ENCODE measurements around the gene MTMR4.
"Not testable (repeated sequence)": the region's sequence is repeated elsewhere in the genome, so short reads cannot be mapped to it uniquely, and the experiment has no call there.

Gene MTMR4

DNA sequence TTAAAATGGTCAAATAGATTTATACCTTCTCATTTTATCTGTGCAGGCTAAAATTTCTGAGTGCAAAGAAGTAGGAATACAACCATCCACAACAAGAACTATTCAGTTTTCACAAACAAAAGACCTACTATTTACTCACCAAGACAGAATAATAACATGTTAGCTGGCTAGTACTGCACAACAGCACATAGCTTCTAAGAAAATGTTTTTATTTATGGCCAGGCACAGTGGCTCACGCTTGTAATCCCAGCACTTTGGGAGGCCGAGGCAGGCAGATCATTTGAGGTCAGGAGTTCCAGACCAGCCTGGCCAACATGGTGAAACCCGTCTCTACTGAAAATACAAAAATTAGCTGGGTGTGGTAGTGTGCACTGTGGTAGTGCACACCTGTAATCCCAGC lies 40.7 kb upstream of the MTMR4 start:
- H3K27ac ChIP-seq (replicated peaks; ENCODE audit: low read length); H3K4ac ChIP-seq (ENCODE audit: low read length); H2AK5ac ChIP-seq (ENCODE audit: low read depth, low read length); H3K4me2 ChIP-seq (ENCODE audit: insufficient read depth, low read length, poor library complexity, severe bottlenecking); H3K79me1 ChIP-seq (ENCODE audit: low read depth, low read length); H2AFZ ChIP-seq (ENCODE audit: low read length); H3K14ac ChIP-seq (ENCODE audit: low read length); H4K8ac ChIP-seq (ENCODE audit: low read depth, low read length); H3K9ac ChIP-seq (ENCODE audit: low read depth, low read length, poor library complexity); H3K4me1 ChIP-seq (ENCODE audit: control insufficient read depth in 2 of 2, insufficient read depth in 1 of 2, low read depth in 1 of 2, low read length in 2 of 2); H2BK12ac ChIP-seq (ENCODE audit: low read length); H3K23ac ChIP-seq (ENCODE audit: low read depth, low read length, poor library complexity); H2BK120ac ChIP-seq (ENCODE audit: low read depth, low read length); H2BK15ac ChIP-seq (ENCODE audit: low read length); H2BK5ac ChIP-seq (ENCODE audit: low read length); H3K9me3 ChIP-seq (replicated peaks in 1 of 2; ENCODE audit: control insufficient read depth in 2 of 2, insufficient read depth in 1 of 2, low read depth in 1 of 2, low read length in 2 of 2); H4K91ac ChIP-seq (ENCODE audit: low read depth, low read length, poor library complexity); H3K36me3 ChIP-seq (replicated peaks in 1 of 2; ENCODE audit: control insufficient read depth in 2 of 2, insufficient read depth in 2 of 2, low read length in 2 of 2); H3K18ac ChIP-seq (ENCODE audit: low read length); H3K4me3 ChIP-seq (ENCODE audit: low read length in 2 of 2); DNase-seq (ENCODE audit: low spot score): not testable (repeated sequence)
- peaks cover 0 to 32% (median 0%) of the 10 kb centered on the region in 3 experiments for H3K27me3 ChIP-seq (ENCODE audit: control insufficient read depth in 3 of 3, insufficient read depth in 3 of 3, low read depth in 1 of 3, low read length in 3 of 3)
- no CpG with 5 or more reads among the region's 3 CpGs for WGBS, 2 donors (ENCODE audit: extremely low coverage in 2 of 2, insufficient read length in 2 of 2, insufficient replicate concordance in 1 of 2)

DNA sequence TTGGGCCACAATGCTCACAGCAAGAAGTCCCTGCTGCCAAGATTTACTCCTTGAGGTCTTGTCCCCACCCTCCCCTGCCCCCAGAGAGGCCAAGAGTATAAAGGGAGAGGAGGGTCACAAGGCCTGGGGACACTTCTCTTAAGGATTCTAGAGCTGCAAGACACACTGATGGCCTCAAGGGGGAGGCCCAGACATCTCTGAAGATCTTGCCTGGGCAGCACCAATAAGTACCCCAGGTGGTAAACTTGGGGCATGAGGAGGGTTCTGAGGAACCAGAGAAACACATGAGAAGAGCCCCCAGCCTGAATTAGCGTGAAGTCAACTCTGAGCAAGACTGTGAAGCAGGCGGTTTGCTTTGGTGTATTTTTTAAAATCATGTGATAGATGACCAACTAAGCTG lies 26.8 kb upstream of the MTMR4 start:
- WGBS, 2 donors (ENCODE audit: extremely low coverage in 2 of 2, insufficient read length in 2 of 2, insufficient replicate concordance in 1 of 2), result no CpG with 5 or more reads among the region's 2 CpGs
- no peak overlapping the region for H3K14ac ChIP-seq (ENCODE audit: low read length)
- no peak overlapping the region for H3K27ac ChIP-seq (replicated peaks; ENCODE audit: low read length)
- H2AFZ ChIP-seq (ENCODE audit: low read length), result no peak overlapping the region
- no peak overlapping the region for H3K18ac ChIP-seq (ENCODE audit: low read length)
- H3K79me1 ChIP-seq (ENCODE audit: low read depth, low read length), result no peaks in the 10 kb centered on the region
- no peak overlapping the region for H2BK15ac ChIP-seq (ENCODE audit: low read length)
- no peak overlapping the region for H4K91ac ChIP-seq (ENCODE audit: low read depth, low read length, poor library complexity)
- no peaks in the 10 kb centered on the region for H3K9me3 ChIP-seq (replicated peaks in 1 of 2; ENCODE audit: control insufficient read depth in 2 of 2, insufficient read depth in 1 of 2, low read depth in 1 of 2, low read length in 2 of 2)
- H2BK120ac ChIP-seq (ENCODE audit: low read depth, low read length), result no peak overlapping the region
- H3K4me3 ChIP-seq (ENCODE audit: low read length in 2 of 2), result no peak overlapping the region
- H3K4ac ChIP-seq (ENCODE audit: low read length), result no peak overlapping the region
- DNase-seq (ENCODE audit: low spot score), result no peak
- H3K4me1 ChIP-seq (ENCODE audit: control insufficient read depth in 2 of 2, insufficient read depth in 1 of 2, low read depth in 1 of 2, low read length in 2 of 2), result no peaks in the 10 kb centered on the region
- H2BK5ac ChIP-seq (ENCODE audit: low read length), result no peak overlapping the region
- no peak overlapping the region for H2BK12ac ChIP-seq (ENCODE audit: low read length)
- H2AK5ac ChIP-seq (ENCODE audit: low read depth, low read length), result no peak overlapping the region
- no peak overlapping the region for H4K8ac ChIP-seq (ENCODE audit: low read depth, low read length)
- peaks cover 0 to 46% (median 0%) of the 10 kb centered on the region in 3 experiments for H3K27me3 ChIP-seq (ENCODE audit: control insufficient read depth in 3 of 3, insufficient read depth in 3 of 3, low read depth in 1 of 3, low read length in 3 of 3)
- no peak overlapping the region for H3K23ac ChIP-seq (ENCODE audit: low read depth, low read length, poor library complexity)
- H3K9ac ChIP-seq (ENCODE audit: low read depth, low read length, poor library complexity), result no peak overlapping the region
- no peak overlapping the region for H3K4me2 ChIP-seq (ENCODE audit: insufficient read depth, low read length, poor library complexity, severe bottlenecking)
- no peaks in the 10 kb centered on the region for H3K36me3 ChIP-seq (replicated peaks in 1 of 2; ENCODE audit: control insufficient read depth in 2 of 2, insufficient read depth in 2 of 2, low read length in 2 of 2)

- peaks cover 0 to 57% (median 0%) of the 10 kb centered on the region in 3 experiments for H3K27me3 ChIP-seq (ENCODE audit: control insufficient read depth in 3 of 3, insufficient read depth in 3 of 3, low read depth in 1 of 3, low read length in 3 of 3)
Measured at GRCh38 chr17:58539698-58540097, 25.3 kb upstream of the MTMR4 start.

DNA sequence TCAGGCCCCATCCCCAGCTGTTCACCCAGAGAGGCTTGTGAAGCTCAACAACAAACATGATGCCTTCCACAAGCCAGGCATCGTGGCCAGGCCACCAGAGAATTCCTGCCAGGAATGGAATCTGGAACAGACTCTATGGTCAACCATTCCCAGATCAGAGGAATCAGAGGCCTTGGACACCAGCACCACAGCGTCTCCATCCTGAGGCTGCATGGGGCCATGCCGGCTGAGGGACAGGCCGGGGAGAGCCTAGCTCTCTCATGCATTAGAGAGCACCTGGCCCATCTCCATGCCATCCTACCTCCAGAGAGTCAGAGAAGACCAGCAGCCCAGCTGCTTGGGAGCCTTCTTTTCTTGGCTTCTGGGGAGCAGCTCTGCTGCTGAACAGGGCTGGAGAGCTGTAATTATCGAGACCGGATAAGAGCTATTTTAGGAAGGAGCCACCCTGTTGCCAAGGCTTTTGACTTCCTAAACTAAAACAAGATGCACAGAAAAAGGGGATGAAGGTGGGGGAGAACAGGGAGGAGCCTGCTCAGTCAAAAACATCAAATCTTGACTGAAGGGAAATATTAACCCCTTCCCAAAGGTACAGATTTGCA lies 24.5 kb upstream of the MTMR4 start:
- H3K9me3 ChIP-seq (replicated peaks in 1 of 2; ENCODE audit: control insufficient read depth in 2 of 2, insufficient read depth in 1 of 2, low read depth in 1 of 2, low read length in 2 of 2), result no peaks in the 10 kb centered on the region
- no peak overlapping the region for H4K91ac ChIP-seq (ENCODE audit: low read depth, low read length, poor library complexity)
- H3K27me3 ChIP-seq (ENCODE audit: control insufficient read depth in 3 of 3, insufficient read depth in 3 of 3, low read depth in 1 of 3, low read length in 3 of 3), result peaks cover 0 to 62% (median 0%) of the 10 kb centered on the region in 3 experiments
- H3K23ac ChIP-seq (ENCODE audit: low read depth, low read length, poor library complexity), result no peak overlapping the region
- no peak overlapping the region for H2BK5ac ChIP-seq (ENCODE audit: low read length)
- no peak overlapping the region for H3K14ac ChIP-seq (ENCODE audit: low read length)
- no peak overlapping the region for H2AK5ac ChIP-seq (ENCODE audit: low read depth, low read length)
- H2BK12ac ChIP-seq (ENCODE audit: low read length), result no peak overlapping the region
- no peak overlapping the region for H2AFZ ChIP-seq (ENCODE audit: low read length)
- H3K4me3 ChIP-seq (ENCODE audit: low read length in 2 of 2), result no peak overlapping the region
- no peak for DNase-seq (ENCODE audit: low spot score)
- no peak overlapping the region for H2BK15ac ChIP-seq (ENCODE audit: low read length)
- no peak overlapping the region for H3K4me2 ChIP-seq (ENCODE audit: insufficient read depth, low read length, poor library complexity, severe bottlenecking)
- H3K4ac ChIP-seq (ENCODE audit: low read length), result no peak overlapping the region
- no peak overlapping the region for H4K8ac ChIP-seq (ENCODE audit: low read depth, low read length)
- no peak overlapping the region for H3K18ac ChIP-seq (ENCODE audit: low read length)
- H3K36me3 ChIP-seq (replicated peaks in 1 of 2; ENCODE audit: control insufficient read depth in 2 of 2, insufficient read depth in 2 of 2, low read length in 2 of 2), result no peaks in the 10 kb centered on the region
- H3K4me1 ChIP-seq (ENCODE audit: control insufficient read depth in 2 of 2, insufficient read depth in 1 of 2, low read depth in 1 of 2, low read length in 2 of 2), result no peaks in the 10 kb centered on the region
- H3K79me1 ChIP-seq (ENCODE audit: low read depth, low read length), result no peaks in the 10 kb centered on the region
- H3K27ac ChIP-seq (replicated peaks; ENCODE audit: low read length), result no peak overlapping the region
- no CpG with 5 or more reads among the region's 6 CpGs for WGBS, 2 donors (ENCODE audit: extremely low coverage in 2 of 2, insufficient read length in 2 of 2, insufficient replicate concordance in 1 of 2)
- H3K9ac ChIP-seq (ENCODE audit: low read depth, low read length, poor library complexity), result no peak overlapping the region
- H2BK120ac ChIP-seq (ENCODE audit: low read depth, low read length), result no peak overlapping the region

More at GRCh38 chr17:58539698-58540097, 25.3 kb upstream of the MTMR4 start:
- Histone ChIP-seq H2BK5ac (ENCODE audit: low read length) (no peak overlapping the region), H2AFZ (ENCODE audit: low read length) (no peak overlapping the region), H3K27ac (replicated peaks; ENCODE audit: low read length) (no peak overlapping the region), H2AK5ac (ENCODE audit: low read depth, low read length) (no peak overlapping the region), H4K91ac (ENCODE audit: low read depth, low read length, poor library complexity) (no peak overlapping the region), H3K36me3 (replicated peaks in 1 of 2; ENCODE audit: control insufficient read depth in 2 of 2, insufficient read depth in 2 of 2, low read length in 2 of 2) (no peaks in the 10 kb centered on the region), H2BK120ac (ENCODE audit: low read depth, low read length) (no peak overlapping the region), H2BK12ac (ENCODE audit: low read length) (no peak overlapping the region), H3K4me1 (ENCODE audit: control insufficient read depth in 2 of 2, insufficient read depth in 1 of 2, low read depth in 1 of 2, low read length in 2 of 2) (no peaks in the 10 kb centered on the region), H3K14ac (ENCODE audit: low read length) (no peak overlapping the region), H4K8ac (ENCODE audit: low read depth, low read length) (no peak overlapping the region), H3K79me1 (ENCODE audit: low read depth, low read length) (no peaks in the 10 kb centered on the region), H3K4me2 (ENCODE audit: insufficient read depth, low read length, poor library complexity, severe bottlenecking) (no peak overlapping the region), H2BK15ac (ENCODE audit: low read length) (no peak overlapping the region), H3K23ac (ENCODE audit: low read depth, low read length, poor library complexity) (no peak overlapping the region), H3K4me3 (ENCODE audit: low read length in 2 of 2) (no peak overlapping the region), H3K18ac (ENCODE audit: low read length) (no peak overlapping the region), H3K9ac (ENCODE audit: low read depth, low read length, poor library complexity) (no peak overlapping the region), H3K9me3 (replicated peaks in 1 of 2; ENCODE audit: control insufficient read depth in 2 of 2, insufficient read depth in 1 of 2, low read depth in 1 of 2, low read length in 2 of 2) (no peaks in the 10 kb centered on the region), H3K4ac (ENCODE audit: low read length) (no peak overlapping the region)
- DNase-seq (ENCODE audit: low spot score), result no peak
